HG03064 (cell line): Measurements from ENCODE around the gene CHCHD10.

ENCODE experiments used
- ATAC-seq: cut with Tn5 transposase; IDR thresholded peaks from one replicate; pipeline ENCODE4 v1.9.1; 2021; ENCODE audit warnings: low read depth; ENCODE audit not compliant: unreplicated experiment

CHCHD10 gene

GRCh38 chr22:23767673-23768548 is at the start of gene CHCHD10:
Gene CHCHD10 (minus strand): TSS chr22:23767972. CDS start chr22:23767874, 98 bp downstream.
- ATAC-seq, result no peak

- no peak for ATAC-seq
These were observed 49.4 kb upstream of the CHCHD10 start for GRCh38 chr22:23817146-23817545.

DNA sequence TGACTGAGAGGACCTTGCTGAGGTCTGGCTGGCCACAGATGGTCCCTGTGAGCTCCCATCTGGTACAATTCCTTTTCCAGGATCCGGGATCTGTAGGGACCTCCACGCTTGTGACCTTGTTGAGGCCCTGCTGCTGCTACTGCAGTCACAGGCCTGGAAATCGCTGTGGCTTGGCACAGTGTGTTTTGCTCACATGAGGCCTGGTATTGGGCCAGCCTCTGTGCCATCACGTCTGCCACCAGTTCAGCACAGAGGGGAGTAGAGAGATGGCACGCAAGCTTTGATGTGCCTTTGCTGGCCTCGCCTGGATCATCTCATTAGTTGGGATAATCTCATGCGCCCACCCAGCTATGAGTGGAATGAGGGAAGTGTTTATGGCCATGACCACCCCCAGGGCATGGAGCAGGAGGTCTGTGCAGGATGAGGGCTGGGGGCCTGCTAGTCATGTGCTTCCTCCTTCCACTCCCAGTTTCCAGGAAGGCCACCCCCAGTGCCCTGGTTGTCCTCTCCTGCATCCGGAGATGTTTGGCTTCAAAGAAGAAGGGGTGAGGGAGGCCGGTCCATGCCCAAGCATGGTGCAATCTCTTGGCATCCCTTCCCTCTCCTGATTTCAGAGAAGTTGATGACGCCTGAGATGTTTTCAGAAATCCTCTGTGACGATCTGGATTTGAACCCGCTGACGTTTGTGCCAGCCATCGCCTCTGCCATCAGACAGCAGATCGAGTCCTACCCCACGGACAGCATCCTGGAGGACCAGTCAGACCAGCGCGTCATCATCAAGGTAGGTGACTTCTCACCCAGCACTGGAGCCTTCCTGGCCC is 48.6 kb upstream of the CHCHD10 start:
- ATAC-seq, result no peak

DNA sequence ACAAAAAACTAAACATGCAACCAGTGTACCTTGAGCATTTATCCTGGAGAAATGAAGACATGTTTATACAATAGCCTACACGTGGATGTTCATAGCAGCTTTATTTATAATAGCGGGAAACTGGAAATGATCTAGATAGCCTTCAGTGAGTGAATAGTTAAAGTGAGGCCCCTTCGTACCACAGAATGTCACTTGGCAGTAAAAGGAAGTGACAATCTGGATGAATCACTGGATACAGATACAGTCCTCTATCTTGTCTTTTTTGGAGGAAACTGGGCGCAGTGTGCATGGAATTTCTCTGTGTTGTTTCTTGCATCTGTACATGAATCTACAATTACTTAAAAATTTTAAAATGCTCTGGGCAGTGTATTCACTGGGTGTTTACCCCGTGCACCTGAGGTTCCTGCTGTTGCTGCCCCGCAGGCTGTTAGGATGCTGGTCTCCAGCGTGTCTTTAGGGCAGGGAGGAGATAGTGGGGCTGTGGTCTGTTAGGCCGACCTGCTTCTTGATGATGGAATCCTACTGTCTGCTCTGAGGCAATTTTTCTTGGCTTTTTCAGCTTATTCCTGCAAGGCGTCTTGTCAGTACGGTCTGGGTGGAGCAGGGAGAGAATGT is 47.9 kb upstream of the CHCHD10 start:
- no peak for ATAC-seq

DNA sequence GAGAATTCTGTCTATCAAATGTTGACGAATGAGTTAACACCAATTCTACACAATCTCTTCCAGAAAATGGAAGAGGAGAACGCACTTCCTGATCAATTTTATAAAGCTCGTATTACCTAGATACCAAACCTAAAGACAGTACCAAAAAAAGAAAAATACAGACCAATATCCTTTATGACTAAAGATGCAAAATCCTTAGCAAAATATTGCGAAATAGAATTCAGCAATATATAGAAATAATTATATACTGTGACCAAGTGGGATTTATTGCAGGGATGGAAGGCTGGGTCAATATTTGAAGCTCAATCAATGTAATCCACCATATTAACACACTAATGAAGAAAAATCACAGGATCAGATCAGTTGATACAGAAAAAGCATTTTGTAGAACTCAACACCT is 44.6 kb upstream of the CHCHD10 start:
- no peak for ATAC-seq

DNA sequence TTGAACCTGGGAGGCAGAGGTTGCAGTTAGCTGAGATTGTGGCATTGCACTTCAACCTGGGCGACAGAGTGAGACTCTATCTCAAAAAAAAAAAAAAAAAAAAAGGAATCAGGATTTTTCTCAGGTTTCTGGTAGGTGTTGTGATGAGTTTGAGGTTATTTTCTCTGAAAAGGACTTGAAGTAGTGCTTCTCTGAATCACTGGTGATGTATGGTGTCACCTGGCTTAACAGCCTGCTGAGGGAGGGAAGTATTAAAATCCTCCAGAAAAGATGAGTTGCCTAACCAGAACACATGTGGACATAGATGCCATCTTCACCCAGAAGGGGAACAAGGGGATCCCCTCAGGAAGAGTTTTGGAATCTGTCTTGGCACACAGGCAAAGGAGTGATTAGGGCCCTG is 39.1 kb upstream of the CHCHD10 start:
- no peak for ATAC-seq

- ATAC-seq, result no peak
These were observed 37.1 kb upstream of the CHCHD10 start for GRCh38 chr22:23804781-23805291.

GRCh38 chr22:23803001-23803819 is 35.4 kb upstream of the CHCHD10 start:
- ATAC-seq, result no peak

DNA sequence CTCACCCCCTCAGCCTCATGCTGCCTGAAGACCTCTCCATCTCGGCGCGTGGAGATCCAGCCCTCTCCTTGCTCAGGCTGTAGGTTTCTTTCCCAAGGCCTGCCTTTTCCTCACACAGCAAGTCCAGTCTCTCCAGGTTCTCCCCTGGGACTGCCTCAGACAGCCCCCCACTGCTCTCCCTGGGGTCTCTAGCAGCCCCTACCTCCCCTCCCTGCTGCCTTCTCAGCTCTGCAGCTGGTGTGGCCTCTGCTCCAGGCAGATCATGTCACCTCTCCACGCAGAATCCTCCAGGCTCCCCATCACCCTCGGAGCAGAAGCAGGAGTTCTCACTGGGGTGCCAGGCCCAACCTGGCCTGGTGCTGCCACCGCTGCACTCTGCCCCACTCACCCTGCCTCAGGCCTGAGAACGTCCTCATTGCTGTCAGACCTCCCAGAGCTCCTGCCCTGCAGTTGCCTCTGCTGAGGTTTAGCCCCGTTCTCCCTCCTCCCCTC is 34.2 kb upstream of the CHCHD10 start:
- ATAC-seq, result no peak

GRCh38 chr22:23801238-23801821 is 33.6 kb upstream of the CHCHD10 start:
- no peak for ATAC-seq

- ATAC-seq, result no peak
These were observed 32.8 kb upstream of the CHCHD10 start for GRCh38 chr22:23800297-23801237.

DNA sequence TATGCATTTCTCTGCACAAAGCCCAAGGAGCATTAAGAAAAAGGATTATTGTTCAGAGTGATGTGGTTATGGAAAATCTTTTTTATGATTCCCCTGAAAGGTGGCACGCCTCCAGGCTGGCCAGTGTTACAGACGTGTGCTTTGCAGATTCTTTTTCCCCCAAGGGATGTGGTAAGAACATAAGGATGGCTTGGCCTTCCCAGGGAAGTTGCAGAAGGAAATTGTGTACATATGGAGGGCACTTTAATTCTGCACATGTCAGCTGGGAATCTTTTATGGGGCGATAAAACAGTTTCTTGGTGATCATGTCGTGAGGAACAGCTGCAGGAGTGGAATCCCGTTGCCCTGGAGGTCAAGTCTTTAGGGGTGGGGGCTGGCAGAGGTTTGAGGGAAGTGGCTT is 28.7 kb upstream of the CHCHD10 start:
- no peak for ATAC-seq

DNA sequence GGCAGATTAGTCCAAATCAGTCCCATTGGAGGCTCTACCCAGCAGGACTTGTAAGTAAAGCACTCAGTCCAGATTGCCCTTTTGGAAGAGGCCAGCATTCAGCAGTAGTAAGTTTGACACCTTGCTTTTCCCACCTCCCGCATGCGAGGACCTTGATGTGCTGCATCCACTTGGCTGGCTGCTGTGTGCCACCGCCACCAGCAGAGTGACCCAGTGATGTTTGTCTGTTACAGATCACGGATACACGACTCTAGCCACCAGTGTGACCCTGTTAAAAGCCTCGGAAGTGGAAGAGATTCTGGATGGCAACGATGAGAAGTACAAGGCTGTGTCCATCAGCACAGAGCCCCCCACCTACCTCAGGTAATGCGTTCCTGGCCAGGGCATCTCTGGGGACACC is 25.6 kb upstream of the CHCHD10 start:
- ATAC-seq, result no peak

DNA sequence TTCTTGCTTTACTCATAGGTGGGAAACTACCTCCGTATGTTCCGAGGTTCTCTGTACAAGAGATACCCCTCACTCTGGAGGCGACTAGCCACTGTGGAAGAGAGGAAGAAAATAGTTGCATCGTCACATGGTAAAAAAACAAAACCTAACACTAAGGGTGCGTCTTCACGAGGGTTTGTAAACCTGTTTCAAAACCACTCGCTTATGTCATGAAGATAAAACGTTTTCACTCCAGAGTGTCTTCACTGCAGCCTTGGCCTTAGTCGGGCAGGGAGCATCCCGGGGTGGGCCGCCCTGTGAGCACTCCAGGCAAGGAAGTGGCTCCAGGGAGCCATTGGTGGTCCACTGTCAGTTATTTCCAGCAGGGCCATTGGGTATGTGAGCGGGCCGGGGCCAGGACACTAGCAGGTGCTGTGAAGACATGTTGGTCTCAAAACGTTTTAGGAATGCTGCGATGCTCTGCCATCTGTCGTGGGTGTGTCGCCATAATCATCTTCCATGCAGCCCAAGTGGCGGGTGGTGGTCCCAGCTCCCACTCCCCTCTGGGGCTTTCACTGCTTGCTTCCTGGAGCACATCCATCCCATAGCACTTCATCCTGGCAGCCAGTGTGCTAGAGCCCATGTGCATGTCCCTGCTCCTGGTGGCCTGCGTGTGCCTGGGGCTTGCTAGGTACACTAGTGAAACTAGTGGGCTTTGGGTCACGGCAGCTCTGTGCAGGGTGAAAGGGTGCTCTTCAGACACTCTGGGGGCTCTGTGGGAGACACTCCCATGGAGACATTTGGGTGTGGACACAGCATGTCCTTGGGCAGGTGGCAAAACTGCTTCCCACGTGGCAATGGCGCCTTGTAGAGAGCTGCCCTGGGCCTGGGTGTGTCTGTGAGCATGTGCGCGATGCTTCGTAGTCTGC is 24.2 kb upstream of the CHCHD10 start:
- ATAC-seq, result no peak

DNA sequence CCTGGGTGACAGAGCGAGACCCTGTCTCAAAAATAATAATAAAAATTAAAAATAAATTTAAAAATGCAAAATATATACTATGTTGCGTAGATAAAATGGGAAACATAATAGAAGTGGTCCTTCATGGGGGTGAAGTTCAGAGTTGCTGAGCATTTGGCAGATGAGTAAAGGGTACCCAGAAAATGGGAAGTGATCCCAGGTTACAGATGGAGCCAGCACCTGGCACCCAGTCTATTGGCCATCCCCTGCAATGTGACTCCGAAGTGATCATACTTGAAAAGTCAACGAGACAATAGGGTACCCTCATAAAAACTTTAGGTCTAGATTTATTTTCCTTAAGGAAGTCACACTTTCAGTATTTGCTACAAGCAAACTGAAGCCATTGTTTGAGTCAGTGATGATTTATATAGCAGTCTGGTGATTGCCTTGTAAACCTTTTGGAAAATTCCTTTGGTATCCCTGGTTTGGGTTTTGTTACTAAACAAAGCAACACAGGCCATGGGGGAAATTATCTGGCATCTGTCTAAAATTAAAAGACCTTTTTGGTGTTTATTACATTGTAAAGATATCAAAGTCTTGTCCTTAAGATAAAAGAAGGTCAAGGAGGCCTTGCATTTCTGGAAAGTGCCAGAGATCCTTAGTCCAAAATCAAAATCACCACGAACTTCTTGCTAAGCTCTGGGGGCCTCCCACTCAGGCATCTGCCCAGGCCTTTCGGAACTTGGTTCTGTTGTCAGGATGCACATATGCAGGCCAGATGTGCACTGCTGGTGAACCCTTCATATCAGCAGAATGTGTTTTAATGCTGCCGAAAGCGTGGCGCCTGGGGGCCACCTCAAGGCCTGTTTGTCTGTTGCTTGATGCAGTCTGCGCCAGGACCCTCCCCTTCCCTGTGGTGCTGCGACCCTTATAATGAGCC is 23.3 kb upstream of the CHCHD10 start:
- no peak for ATAC-seq

DNA sequence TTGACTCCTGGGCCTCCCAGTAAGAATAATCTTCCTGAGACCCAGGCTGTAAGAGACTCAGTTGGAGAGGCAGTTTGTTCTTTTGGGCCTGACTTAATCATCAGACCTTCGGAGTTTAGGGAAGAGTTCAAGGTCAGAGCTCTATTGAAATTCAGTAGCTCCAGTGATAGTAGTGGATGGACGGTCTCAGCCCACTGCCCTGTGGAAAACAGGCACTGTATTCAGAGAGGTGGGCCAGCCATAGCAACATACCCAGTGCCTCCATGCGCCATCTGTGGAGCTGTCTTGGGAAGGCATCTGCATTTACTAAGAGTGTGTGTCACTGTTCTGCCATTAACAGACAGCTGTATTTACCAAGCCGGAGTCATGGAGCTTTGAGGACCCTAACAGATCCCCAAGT is 21.9 kb upstream of the CHCHD10 start:
- no peak for ATAC-seq

GRCh38 chr22:23789121-23789520 is 21.3 kb upstream of the CHCHD10 start:
- ATAC-seq, result no peak
